Jurkat, Clone E6-1 (cell line): ENCODE data around the gene ABLIM2.

Experiments used
- DNase-seq: peaks from one replicate; pipeline ENCODE4 v3.0.0-alpha.2; 2011; ENCODE audit warnings: low read depth, low spot score
- H3K4me3 ChIP-seq: 2 replicates; pipeline ENCODE4 v1.5.1; 2011; ENCODE audit warnings: mild to moderate bottlenecking, low read length, control low read depth, moderate library complexity

ABLIM2 gene

GRCh38 chr4:7985072-7985471 lies 173.5 kb downstream of the ABLIM2 start:
- no peak overlapping the region for H3K4me3 ChIP-seq
- DNase-seq: no peak

GRCh38 chr4:7984286-7984925 lies 174.2 kb downstream of the ABLIM2 start:
- H3K4me3 ChIP-seq: no peak overlapping the region
- DNase-seq: no peak

GRCh38 chr4:7983296-7983695 lies 175.3 kb downstream of the ABLIM2 start:
- no peak overlapping the region for H3K4me3 ChIP-seq
- DNase-seq: no peak

GRCh38 chr4:7981738-7982394 lies 176.7 kb downstream of the ABLIM2 start:
- H3K4me3 ChIP-seq: no peak overlapping the region
- DNase-seq: no peak

GRCh38 chr4:7980036-7980435 lies 178.6 kb downstream of the ABLIM2 start:
- H3K4me3 ChIP-seq: no peak overlapping the region
- no peak for DNase-seq

GRCh38 chr4:7979652-7979968 lies 179.0 kb downstream of the ABLIM2 start:
- DNase-seq: no peak
- H3K4me3 ChIP-seq: no peak overlapping the region

- DNase-seq: no peak
- H3K4me3 ChIP-seq: no peak overlapping the region
Observed at GRCh38 chr4:7978907-7979651, 179.5 kb downstream of the ABLIM2 start.

GRCh38 chr4:7978489-7978888 lies 180.1 kb downstream of the ABLIM2 start:
- no peak for DNase-seq
- H3K4me3 ChIP-seq: no peak overlapping the region

GRCh38 chr4:7976634-7977033 lies 182.0 kb downstream of the ABLIM2 start:
- no peak overlapping the region for H3K4me3 ChIP-seq
- DNase-seq: no peak

GRCh38 chr4:7976025-7976424 lies 182.6 kb downstream of the ABLIM2 start:
- DNase-seq: no peak
- H3K4me3 ChIP-seq: no peak overlapping the region

- no peak for DNase-seq
- H3K4me3 ChIP-seq: no peak overlapping the region
Observed at GRCh38 chr4:7974425-7974824, 184.2 kb downstream of the ABLIM2 start.

- DNase-seq: no peak
- no peak overlapping the region for H3K4me3 ChIP-seq
Observed at GRCh38 chr4:7973545-7973981, 185.1 kb downstream of the ABLIM2 start.

GRCh38 chr4:7971881-7972500 lies 186.6 kb downstream of the ABLIM2 start:
- H3K4me3 ChIP-seq: no peak overlapping the region
- DNase-seq: no peak

- no peak overlapping the region for H3K4me3 ChIP-seq
- DNase-seq: no peak
Observed at GRCh38 chr4:7971159-7971631, 187.4 kb downstream of the ABLIM2 start.

GRCh38 chr4:7970361-7970946 lies 188.2 kb downstream of the ABLIM2 start:
- no peak for DNase-seq
- no peak overlapping the region for H3K4me3 ChIP-seq

GRCh38 chr4:7968262-7968896 lies 190.2 kb downstream of the ABLIM2 start:
- no peak for DNase-seq
- no peak overlapping the region for H3K4me3 ChIP-seq

GRCh38 chr4:7967501-7968261 lies 190.9 kb downstream of the ABLIM2 start:
- no peak for DNase-seq
- no peak overlapping the region for H3K4me3 ChIP-seq

GRCh38 chr4:7967063-7967440 lies 191.6 kb downstream of the ABLIM2 start:
- H3K4me3 ChIP-seq: no peak overlapping the region
- no peak for DNase-seq
